NCI-H2107 treated with DMSO at 0.1 percent for 48 hours (cell line): ENCODE measurements around the gene MORN1.
"Not testable (repeated sequence)": the region's sequence is repeated elsewhere in the genome, so short reads cannot be mapped to it uniquely, and the experiment has no call there.

Source experiments
- DNase-seq: peaks from one replicate; lab custom pipeline; 2025; ENCODE audit not compliant: unreplicated experiment; lab: John Stamatoyannopoulos, UW

The MORN1 gene

GRCh38 chr1:2391041-2391930 is at the start of gene MORN1, which contains the start of gene RER1:
MORN1 (minus strand) TSS chr1:2391554; CDS start chr1:2391533, 21 bp downstream.
RER1 (plus strand) TSS chr1:2391841; CDS start chr1:2395791, 3,950 bp downstream.
- DNase-seq: peak; percentile 32

- DNase-seq: not testable (repeated sequence)
Observed at GRCh38 chr1:2440346-2440745, 49.0 kb upstream of the MORN1 start.

- no peak for DNase-seq
Observed at GRCh38 chr1:2439369-2439768, 48.0 kb upstream of the MORN1 start.

GRCh38 chr1:2438641-2439040 is 47.3 kb upstream of the MORN1 start:
- DNase-seq: no peak

GRCh38 chr1:2438038-2438437 is 46.7 kb upstream of the MORN1 start:
- DNase-seq: no peak

- no peak for DNase-seq
Observed at GRCh38 chr1:2437617-2438016, 46.3 kb upstream of the MORN1 start.

- no peak for DNase-seq
Observed at GRCh38 chr1:2436876-2437275, 45.5 kb upstream of the MORN1 start.

- no peak for DNase-seq
Observed at GRCh38 chr1:2435746-2436355, 44.5 kb upstream of the MORN1 start.

- no peak for DNase-seq
Observed at GRCh38 chr1:2435091-2435490, 43.7 kb upstream of the MORN1 start.

GRCh38 chr1:2433936-2434655 is 42.7 kb upstream of the MORN1 start:
- DNase-seq: no peak

- no peak for DNase-seq
Observed at GRCh38 chr1:2433196-2433595, 41.8 kb upstream of the MORN1 start.

GRCh38 chr1:2432441-2432844 is 41.1 kb upstream of the MORN1 start:
- no peak for DNase-seq

- no peak for DNase-seq
Observed at GRCh38 chr1:2431518-2431917, 40.2 kb upstream of the MORN1 start.

- DNase-seq: no peak
Observed at GRCh38 chr1:2431103-2431502, 39.7 kb upstream of the MORN1 start.

- no peak for DNase-seq
Observed at GRCh38 chr1:2430592-2430973, 39.2 kb upstream of the MORN1 start.

GRCh38 chr1:2429780-2430591 is 38.6 kb upstream of the MORN1 start:
- no peak for DNase-seq

- DNase-seq: no peak
Observed at GRCh38 chr1:2428490-2428889, 37.1 kb upstream of the MORN1 start.

GRCh38 chr1:2427976-2428375 is 36.6 kb upstream of the MORN1 start:
- no peak for DNase-seq

- no peak for DNase-seq
Observed at GRCh38 chr1:2427051-2427450, 35.7 kb upstream of the MORN1 start.

- no peak for DNase-seq
Observed at GRCh38 chr1:2426540-2426939, 35.2 kb upstream of the MORN1 start.

GRCh38 chr1:2425892-2426291 is 34.5 kb upstream of the MORN1 start:
- no peak for DNase-seq
